ENCODE data around the gene NOC4L.

DNA sequence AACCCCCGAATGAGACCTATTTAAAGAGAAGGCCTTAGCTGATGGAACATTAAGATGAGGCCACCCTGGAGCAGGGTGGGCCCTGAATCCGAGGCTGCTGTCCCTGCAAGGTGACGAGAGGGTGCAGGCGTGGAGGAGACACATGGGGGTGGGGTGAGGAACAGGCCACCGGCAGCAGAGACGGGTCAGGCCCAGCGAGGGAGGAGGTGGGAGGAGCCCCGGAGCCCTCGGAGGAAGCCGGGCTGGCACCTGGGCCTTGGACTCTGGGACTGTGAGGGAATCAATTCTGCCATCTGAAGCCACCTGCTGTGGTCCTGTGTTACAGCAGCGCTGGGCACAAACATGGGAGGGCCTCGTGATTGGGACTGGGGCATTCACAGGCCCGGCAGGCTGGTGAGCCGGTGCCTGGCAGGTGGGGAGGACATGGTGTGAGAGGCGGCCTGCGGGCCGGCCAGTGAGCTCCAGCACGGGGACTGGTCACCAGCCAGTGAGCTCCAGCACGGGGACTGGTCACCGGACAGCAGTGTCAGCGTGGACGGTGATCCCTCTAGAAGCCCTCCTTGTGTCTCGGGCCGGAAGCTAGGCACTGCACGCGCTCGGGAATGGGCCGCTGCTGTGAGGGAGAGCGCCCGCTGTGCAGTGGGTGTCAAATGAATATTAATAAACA, 46.7 kb downstream of the NOC4L start:
- no peak for TF ChIP-seq POLR2A (IDR thresholded peaks at IDR 0.05)
- TF ChIP-seq CTCF (IDR thresholded peaks at IDR 0.05): no peak
